PC-3 (cell line): ENCODE measurements around the gene DRG1.

ENCODE experiments used
- EZH2 ChIP-seq: fragments of 300-600 bp; sonication (generic); IDR thresholded peaks from one replicate; pipeline ENCODE4 v1.6.1; 2017; ENCODE audit warnings: antibody characterized with exemption, mild to moderate bottlenecking, low read length; ENCODE audit not compliant: unreplicated experiment
- EZH2phosphoT487 ChIP-seq: fragments of 300-600 bp; sonication (generic); IDR thresholded peaks from 2 replicates; pipeline ENCODE4 v1.6.1; 2018; ENCODE audit warnings: mild to moderate bottlenecking, antibody characterized with exemption, low read length, borderline replicate concordance
- TF ChIP-seq, protein P1 (sequence below): fragments of 300-600 bp; sonication (generic); conservative IDR thresholded peaks from 2 replicates; pipeline ENCODE4 v1.5.1; 2017; ENCODE audit warnings: antibody characterized with exemption, low read depth, mild to moderate bottlenecking, low read length

DNA sequence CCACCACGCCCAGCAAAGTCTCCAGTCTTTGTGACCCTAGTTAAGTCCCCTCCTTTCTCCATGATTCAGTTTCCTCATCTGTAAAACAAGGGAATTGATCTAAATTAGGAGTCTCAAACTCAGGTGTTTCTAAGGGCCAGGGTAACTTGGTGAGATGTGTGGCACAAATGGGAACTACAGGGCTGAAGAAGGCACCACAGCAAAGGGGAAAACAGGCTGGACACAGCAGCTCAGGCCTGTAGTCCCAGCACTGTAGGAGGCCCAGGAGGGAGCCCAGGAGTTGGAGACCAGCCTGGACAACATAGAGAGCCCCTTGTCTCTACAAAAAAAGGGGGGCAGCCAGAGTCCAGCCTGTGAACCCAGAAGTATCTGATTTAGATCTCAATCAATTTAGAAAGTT is 37.7 kb upstream of the DRG1 start:
- TF ChIP-seq, protein P1, sequence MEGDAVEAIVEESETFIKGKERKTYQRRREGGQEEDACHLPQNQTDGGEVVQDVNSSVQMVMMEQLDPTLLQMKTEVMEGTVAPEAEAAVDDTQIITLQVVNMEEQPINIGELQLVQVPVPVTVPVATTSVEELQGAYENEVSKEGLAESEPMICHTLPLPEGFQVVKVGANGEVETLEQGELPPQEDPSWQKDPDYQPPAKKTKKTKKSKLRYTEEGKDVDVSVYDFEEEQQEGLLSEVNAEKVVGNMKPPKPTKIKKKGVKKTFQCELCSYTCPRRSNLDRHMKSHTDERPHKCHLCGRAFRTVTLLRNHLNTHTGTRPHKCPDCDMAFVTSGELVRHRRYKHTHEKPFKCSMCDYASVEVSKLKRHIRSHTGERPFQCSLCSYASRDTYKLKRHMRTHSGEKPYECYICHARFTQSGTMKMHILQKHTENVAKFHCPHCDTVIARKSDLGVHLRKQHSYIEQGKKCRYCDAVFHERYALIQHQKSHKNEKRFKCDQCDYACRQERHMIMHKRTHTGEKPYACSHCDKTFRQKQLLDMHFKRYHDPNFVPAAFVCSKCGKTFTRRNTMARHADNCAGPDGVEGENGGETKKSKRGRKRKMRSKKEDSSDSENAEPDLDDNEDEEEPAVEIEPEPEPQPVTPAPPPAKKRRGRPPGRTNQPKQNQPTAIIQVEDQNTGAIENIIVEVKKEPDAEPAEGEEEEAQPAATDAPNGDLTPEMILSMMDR = no peak
- TF ChIP-seq EZH2 (no peak), EZH2phosphoT487 (no peak)
